Measurements from ENCODE around the gene KCNG2. TPM values are rescaled to one million over a fixed set of nuclear protein-coding genes. Genes with fewer than 3 reads are reported as not detected.

KCNG2 gene
- total RNA-seq, 1 experiment from 2014 or later = not detected

DNA sequence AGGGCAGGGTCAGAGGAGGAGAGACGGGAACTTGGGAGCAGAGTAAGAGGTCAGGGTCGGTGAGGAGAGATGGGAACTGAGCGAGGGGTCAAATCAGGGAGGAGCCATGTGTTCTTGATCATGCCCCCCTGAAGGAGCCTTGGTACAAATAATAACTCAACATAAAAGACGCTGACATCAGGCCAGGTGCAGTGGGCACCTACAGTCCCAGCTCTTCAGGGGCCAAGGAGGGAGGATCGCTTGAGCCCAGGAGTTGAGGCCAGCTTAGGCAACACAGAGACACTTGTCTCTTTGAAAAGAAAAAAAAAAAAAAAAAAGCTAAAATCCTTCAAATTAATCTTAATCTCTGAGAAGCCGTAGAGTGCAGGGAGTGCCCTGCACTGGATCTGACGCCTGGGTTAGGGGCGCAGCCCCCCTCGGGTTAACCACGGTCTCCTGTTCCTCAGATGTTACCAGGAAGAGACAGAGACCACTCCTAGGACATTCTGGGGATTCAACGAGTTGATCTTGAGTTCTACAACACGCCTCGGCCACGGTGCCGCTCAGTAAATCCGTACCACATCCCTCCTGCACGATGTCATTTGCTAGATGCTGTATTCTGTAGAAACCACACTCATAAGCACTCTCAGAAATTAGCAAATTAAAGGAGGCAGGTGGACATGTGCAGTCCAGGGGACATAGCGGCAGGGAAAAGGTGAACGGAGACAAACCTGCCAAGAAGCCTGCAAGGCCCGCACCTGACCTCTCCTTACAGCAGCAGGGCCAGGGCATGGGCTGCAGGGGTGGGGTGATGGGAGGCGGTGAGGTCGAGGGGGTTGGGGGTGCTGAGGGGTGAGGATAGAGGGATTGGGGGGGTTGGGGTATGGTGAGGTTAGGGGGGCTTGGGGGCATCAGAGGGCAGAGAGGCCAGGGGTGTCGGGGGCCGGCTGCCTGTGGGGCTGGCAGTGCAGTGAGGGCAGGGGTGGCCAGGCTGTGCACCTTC is 124.5 kb downstream of the KCNG2 start:
- no TSS peak for BruUV-seq (replicated peaks)
- Histone ChIP-seq H3K9me2 (ENCODE audit: insufficient read depth) (no peaks in the 10 kb centered on the region), H3K79me2 (ENCODE audit: insufficient read depth, low read length) (peaks cover 52% of the 10 kb centered on the region), H3K4me1 (ENCODE audit: control insufficient read depth in 1 of 2, insufficient read depth in 2 of 2, low read length in 2 of 2) (no peaks in the 10 kb centered on the region), H3K4me3 (replicated peaks in 1 of 2; ENCODE audit: low read depth in 1 of 2, low read length in 2 of 2) (no peak overlapping the region), H2AFZ (ENCODE audit: low read depth, low read length, poor library complexity, severe bottlenecking) (no peak overlapping the region), H3K9me3 (ENCODE audit: control insufficient read depth in 1 of 2, insufficient read depth in 1 of 2, low read depth in 1 of 2, low read length in 2 of 2) (no peaks in the 10 kb centered on the region), H3K36me3 (ENCODE audit: control insufficient read depth in 1 of 2, insufficient read depth in 2 of 2, low read length in 2 of 2) (peaks cover 0 to 13% of the 10 kb centered on the region in 2 experiments; a peak in 2 of 4 replicates), H3K27ac (ENCODE audit: low read depth, low read length) (no peak overlapping the region), H3K4me2 (ENCODE audit: low read length) (no peak overlapping the region), H3K27me3 (ENCODE audit: insufficient read depth, low read length) (no peaks in the 10 kb centered on the region), H4K20me1 (ENCODE audit: insufficient read depth) (no peaks in the 10 kb centered on the region), H3K9ac (ENCODE audit: low read length) (no peak overlapping the region)
- ChIA-PET POLR2A (interaction anchor here (0.6 kb wide), 1 partner anchor 42 kb away, joined by 5 read pairs; the partner anchor contains the start of gene HSBP1L1), CTCF (no interaction called here), RAD21 (ENCODE audit: low non-redundant PET in 1 of 2, low total read pairs in 2 of 2, uncharacterized antibody in 2 of 2, unreplicated experiment in 2 of 2) (no interaction called here)
- DNase-seq (ENCODE audit: low read depth, low spot score) (no peak), ATAC-seq (no peak)
- intact Hi-C loops (cut with micrococcal nuclease) = no loop called here
- TF ChIP-seq EGR1 (IDR thresholded peaks at IDR 0.05; ENCODE audit: low read depth) = no peak

DNA sequence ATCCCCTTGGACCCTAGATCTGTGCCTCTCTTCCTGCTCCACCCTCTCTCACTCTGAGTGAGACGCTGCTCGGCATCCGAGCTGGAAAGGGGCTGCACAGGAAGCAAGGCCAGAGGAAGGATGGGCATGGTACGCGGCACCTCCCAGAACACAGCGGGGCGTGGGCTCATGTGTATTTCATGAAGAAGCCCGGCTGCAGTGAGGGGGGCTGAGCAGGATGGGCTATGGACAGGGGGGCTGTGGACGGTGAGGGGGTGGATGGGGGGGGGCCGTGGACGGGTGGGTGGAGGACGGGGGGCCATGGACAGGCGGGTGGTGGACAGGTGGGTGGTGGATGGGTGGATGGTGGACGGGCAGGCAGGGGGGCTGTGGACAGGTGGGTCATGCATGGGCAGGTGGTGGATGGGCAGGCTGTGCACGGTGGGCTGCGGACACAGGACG is 125.3 kb downstream of the KCNG2 start:
- ChIA-PET POLR2A (no interaction called here), RAD21 (ENCODE audit: low non-redundant PET in 1 of 2, low total read pairs in 2 of 2, uncharacterized antibody in 2 of 2, unreplicated experiment in 2 of 2) (no interaction called here), CTCF (no interaction called here)
- Histone ChIP-seq H2AFZ (ENCODE audit: low read depth, low read length, poor library complexity, severe bottlenecking) (no peak overlapping the region), H3K9ac (ENCODE audit: low read length) (no peak overlapping the region), H3K27ac (ENCODE audit: low read depth, low read length) (no peak overlapping the region), H3K4me2 (ENCODE audit: low read length) (no peak overlapping the region), H3K4me3 (replicated peaks in 1 of 2; ENCODE audit: low read depth in 1 of 2, low read length in 2 of 2) (no peak overlapping the region), H3K9me2 (ENCODE audit: insufficient read depth) (no peaks in the 10 kb centered on the region), H3K79me2 (ENCODE audit: insufficient read depth, low read length) (peaks cover 56% of the 10 kb centered on the region), H4K20me1 (ENCODE audit: insufficient read depth) (no peaks in the 10 kb centered on the region), H3K36me3 (ENCODE audit: control insufficient read depth in 1 of 2, insufficient read depth in 2 of 2, low read length in 2 of 2) (peaks cover 0 to 13% of the 10 kb centered on the region in 2 experiments; a peak in 2 of 4 replicates), H3K4me1 (ENCODE audit: control insufficient read depth in 1 of 2, insufficient read depth in 2 of 2, low read length in 2 of 2) (no peaks in the 10 kb centered on the region), H3K27me3 (ENCODE audit: insufficient read depth, low read length) (no peaks in the 10 kb centered on the region), H3K9me3 (ENCODE audit: control insufficient read depth in 1 of 2, insufficient read depth in 1 of 2, low read depth in 1 of 2, low read length in 2 of 2) (no peaks in the 10 kb centered on the region)
- no TSS peak for BruUV-seq (replicated peaks)
- ATAC-seq (no peak), DNase-seq (ENCODE audit: low read depth, low spot score) (no peak)
- intact Hi-C loops (cut with micrococcal nuclease) = no loop called here
- TF ChIP-seq TCF7L2 (IDR thresholded peaks at IDR 0.05; ENCODE audit: borderline replicate concordance, extremely low read depth, insufficient read depth, insufficient read length) (no peak), SRF (IDR thresholded peaks at IDR 0.05; ENCODE audit: low read depth) (no peak), YY1 (IDR thresholded peaks at IDR 0.05; ENCODE audit: extremely low read depth, insufficient replicate concordance, low read depth, low read length) (no peak), CEBPB (IDR thresholded peaks at IDR 0.05; ENCODE audit: low read depth) (no peak), POLR2AphosphoS5 (IDR thresholded peaks at IDR 0.05; ENCODE audit: low read depth, low read length) (no peak), ELF1 (IDR thresholded peaks at IDR 0.05; ENCODE audit: borderline replicate concordance, low read depth) (no peak), FOSL1 (IDR thresholded peaks at IDR 0.05; ENCODE audit: low read depth) (no peak), EZH2 (IDR thresholded peaks at IDR 0.05) (no peak), SP1 (IDR thresholded peaks at IDR 0.05; ENCODE audit: low read depth) (no peak)
- TF ChIP-seq, protein P1, sequence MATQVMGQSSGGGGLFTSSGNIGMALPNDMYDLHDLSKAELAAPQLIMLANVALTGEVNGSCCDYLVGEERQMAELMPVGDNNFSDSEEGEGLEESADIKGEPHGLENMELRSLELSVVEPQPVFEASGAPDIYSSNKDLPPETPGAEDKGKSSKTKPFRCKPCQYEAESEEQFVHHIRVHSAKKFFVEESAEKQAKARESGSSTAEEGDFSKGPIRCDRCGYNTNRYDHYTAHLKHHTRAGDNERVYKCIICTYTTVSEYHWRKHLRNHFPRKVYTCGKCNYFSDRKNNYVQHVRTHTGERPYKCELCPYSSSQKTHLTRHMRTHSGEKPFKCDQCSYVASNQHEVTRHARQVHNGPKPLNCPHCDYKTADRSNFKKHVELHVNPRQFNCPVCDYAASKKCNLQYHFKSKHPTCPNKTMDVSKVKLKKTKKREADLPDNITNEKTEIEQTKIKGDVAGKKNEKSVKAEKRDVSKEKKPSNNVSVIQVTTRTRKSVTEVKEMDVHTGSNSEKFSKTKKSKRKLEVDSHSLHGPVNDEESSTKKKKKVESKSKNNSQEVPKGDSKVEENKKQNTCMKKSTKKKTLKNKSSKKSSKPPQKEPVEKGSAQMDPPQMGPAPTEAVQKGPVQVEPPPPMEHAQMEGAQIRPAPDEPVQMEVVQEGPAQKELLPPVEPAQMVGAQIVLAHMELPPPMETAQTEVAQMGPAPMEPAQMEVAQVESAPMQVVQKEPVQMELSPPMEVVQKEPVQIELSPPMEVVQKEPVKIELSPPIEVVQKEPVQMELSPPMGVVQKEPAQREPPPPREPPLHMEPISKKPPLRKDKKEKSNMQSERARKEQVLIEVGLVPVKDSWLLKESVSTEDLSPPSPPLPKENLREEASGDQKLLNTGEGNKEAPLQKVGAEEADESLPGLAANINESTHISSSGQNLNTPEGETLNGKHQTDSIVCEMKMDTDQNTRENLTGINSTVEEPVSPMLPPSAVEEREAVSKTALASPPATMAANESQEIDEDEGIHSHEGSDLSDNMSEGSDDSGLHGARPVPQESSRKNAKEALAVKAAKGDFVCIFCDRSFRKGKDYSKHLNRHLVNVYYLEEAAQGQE (IDR thresholded peaks at IDR 0.05; ENCODE audit: low read depth) = no peak
- TF ChIP-seq, protein P2, sequence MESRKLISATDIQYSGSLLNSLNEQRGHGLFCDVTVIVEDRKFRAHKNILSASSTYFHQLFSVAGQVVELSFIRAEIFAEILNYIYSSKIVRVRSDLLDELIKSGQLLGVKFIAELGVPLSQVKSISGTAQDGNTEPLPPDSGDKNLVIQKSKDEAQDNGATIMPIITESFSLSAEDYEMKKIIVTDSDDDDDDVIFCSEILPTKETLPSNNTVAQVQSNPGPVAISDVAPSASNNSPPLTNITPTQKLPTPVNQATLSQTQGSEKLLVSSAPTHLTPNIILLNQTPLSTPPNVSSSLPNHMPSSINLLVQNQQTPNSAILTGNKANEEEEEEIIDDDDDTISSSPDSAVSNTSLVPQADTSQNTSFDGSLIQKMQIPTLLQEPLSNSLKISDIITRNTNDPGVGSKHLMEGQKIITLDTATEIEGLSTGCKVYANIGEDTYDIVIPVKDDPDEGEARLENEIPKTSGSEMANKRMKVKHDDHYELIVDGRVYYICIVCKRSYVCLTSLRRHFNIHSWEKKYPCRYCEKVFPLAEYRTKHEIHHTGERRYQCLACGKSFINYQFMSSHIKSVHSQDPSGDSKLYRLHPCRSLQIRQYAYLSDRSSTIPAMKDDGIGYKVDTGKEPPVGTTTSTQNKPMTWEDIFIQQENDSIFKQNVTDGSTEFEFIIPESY (IDR thresholded peaks at IDR 0.05; ENCODE audit: extremely low read depth, insufficient replicate concordance, low read length) = no peak
- TF ChIP-seq, protein P3, sequence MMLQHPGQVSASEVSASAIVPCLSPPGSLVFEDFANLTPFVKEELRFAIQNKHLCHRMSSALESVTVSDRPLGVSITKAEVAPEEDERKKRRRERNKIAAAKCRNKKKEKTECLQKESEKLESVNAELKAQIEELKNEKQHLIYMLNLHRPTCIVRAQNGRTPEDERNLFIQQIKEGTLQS (IDR thresholded peaks at IDR 0.05) = no peak

All from HCT116 (cell line).